ENCODE measurements around the gene CCDC177. TPM values are rescaled to one million over a fixed set of nuclear protein-coding genes. Genes with fewer than 3 reads are reported as not detected.

The CCDC177 gene
- polyA plus RNA-seq, 1 donor from 2014 or later: 3.2 TPM

GRCh38 chr14:69539631-69540410, 34.9 kb downstream of the CCDC177 start:
- Histone ChIP-seq H3K27me3 (ENCODE audit: insufficient read depth, low read depth, low read length) (no peaks in the 10 kb centered on the region), H4K20me1 (ENCODE audit: insufficient read depth) (no peaks in the 10 kb centered on the region), H3K4me2 (ENCODE audit: low read length) (no peak overlapping the region), H3K9me2 (ENCODE audit: insufficient read depth, low read length) (no peaks in the 10 kb centered on the region), H3K79me2 (replicated peaks; ENCODE audit: insufficient read depth, low read length) (no peaks in the 10 kb centered on the region), H3K9ac (ENCODE audit: low read length) (no peak overlapping the region), H3F3A (ENCODE audit: insufficient read depth, low read length, poor library complexity, severe bottlenecking) (no peaks in the 10 kb centered on the region), H3K9me3 (ENCODE audit: low read length) (no peaks in the 10 kb centered on the region), H2AFZ (ENCODE audit: low read depth, low read length) (no peak overlapping the region), H3K36me3 (ENCODE audit: insufficient read depth, low read length) (no peaks in the 10 kb centered on the region), H3K27ac (ENCODE audit: low read length) (no peak overlapping the region), H3K4me3 (ENCODE audit: low read length) (no peak overlapping the region)
- no peak for TF ChIP-seq EP300 (conservative IDR thresholded peaks at IDR 0.05; ENCODE audit: poor library complexity, severe bottlenecking)
- no peak for TF ChIP-seq CTCF (IDR thresholded peaks at IDR 0.05; ENCODE audit: poor library complexity, severe bottlenecking)
- no peak for TF ChIP-seq MXI1 (conservative IDR thresholded peaks at IDR 0.05; ENCODE audit: poor library complexity, severe bottlenecking)
- TF ChIP-seq TAF1 (IDR thresholded peaks at IDR 0.05; ENCODE audit: low read depth): no peak
- TF ChIP-seq, protein P1, sequence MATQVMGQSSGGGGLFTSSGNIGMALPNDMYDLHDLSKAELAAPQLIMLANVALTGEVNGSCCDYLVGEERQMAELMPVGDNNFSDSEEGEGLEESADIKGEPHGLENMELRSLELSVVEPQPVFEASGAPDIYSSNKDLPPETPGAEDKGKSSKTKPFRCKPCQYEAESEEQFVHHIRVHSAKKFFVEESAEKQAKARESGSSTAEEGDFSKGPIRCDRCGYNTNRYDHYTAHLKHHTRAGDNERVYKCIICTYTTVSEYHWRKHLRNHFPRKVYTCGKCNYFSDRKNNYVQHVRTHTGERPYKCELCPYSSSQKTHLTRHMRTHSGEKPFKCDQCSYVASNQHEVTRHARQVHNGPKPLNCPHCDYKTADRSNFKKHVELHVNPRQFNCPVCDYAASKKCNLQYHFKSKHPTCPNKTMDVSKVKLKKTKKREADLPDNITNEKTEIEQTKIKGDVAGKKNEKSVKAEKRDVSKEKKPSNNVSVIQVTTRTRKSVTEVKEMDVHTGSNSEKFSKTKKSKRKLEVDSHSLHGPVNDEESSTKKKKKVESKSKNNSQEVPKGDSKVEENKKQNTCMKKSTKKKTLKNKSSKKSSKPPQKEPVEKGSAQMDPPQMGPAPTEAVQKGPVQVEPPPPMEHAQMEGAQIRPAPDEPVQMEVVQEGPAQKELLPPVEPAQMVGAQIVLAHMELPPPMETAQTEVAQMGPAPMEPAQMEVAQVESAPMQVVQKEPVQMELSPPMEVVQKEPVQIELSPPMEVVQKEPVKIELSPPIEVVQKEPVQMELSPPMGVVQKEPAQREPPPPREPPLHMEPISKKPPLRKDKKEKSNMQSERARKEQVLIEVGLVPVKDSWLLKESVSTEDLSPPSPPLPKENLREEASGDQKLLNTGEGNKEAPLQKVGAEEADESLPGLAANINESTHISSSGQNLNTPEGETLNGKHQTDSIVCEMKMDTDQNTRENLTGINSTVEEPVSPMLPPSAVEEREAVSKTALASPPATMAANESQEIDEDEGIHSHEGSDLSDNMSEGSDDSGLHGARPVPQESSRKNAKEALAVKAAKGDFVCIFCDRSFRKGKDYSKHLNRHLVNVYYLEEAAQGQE (IDR thresholded peaks at IDR 0.05; ENCODE audit: borderline replicate concordance): no peak
- no peak for TF ChIP-seq POLR2AphosphoS5 (IDR thresholded peaks at IDR 0.05)
- no peak for TF ChIP-seq SMC3 (conservative IDR thresholded peaks at IDR 0.05; ENCODE audit: poor library complexity)
- TF ChIP-seq RAD21 (conservative IDR thresholded peaks at IDR 0.05): no peak
- no peak for TF ChIP-seq EZH2 (IDR thresholded peaks at IDR 0.05; ENCODE audit: borderline replicate concordance, insufficient read depth, low read length, poor library complexity, severe bottlenecking)

- no peak overlapping the region for H3K27ac ChIP-seq (ENCODE audit: low read length)
- H3F3A ChIP-seq (ENCODE audit: insufficient read depth, low read length, poor library complexity, severe bottlenecking): no peaks in the 10 kb centered on the region
- H3K27me3 ChIP-seq (ENCODE audit: insufficient read depth, low read depth, low read length): no peaks in the 10 kb centered on the region
- H3K79me2 ChIP-seq (replicated peaks; ENCODE audit: insufficient read depth, low read length): no peaks in the 10 kb centered on the region
- no peak overlapping the region for H3K4me3 ChIP-seq (ENCODE audit: low read length)
- H2AFZ ChIP-seq (ENCODE audit: low read depth, low read length): no peak overlapping the region
- H3K9me3 ChIP-seq (ENCODE audit: low read length): no peaks in the 10 kb centered on the region
- no peak overlapping the region for H3K4me2 ChIP-seq (ENCODE audit: low read length)
- no peak overlapping the region for H3K9ac ChIP-seq (ENCODE audit: low read length)
- no peaks in the 10 kb centered on the region for H4K20me1 ChIP-seq (ENCODE audit: insufficient read depth)
- no peak for TF ChIP-seq POLR2AphosphoS5 (IDR thresholded peaks at IDR 0.05)
- no peak for TF ChIP-seq TAF1 (IDR thresholded peaks at IDR 0.05; ENCODE audit: low read depth)
- H3K9me2 ChIP-seq (ENCODE audit: insufficient read depth, low read length): no peaks in the 10 kb centered on the region
- no peaks in the 10 kb centered on the region for H3K36me3 ChIP-seq (ENCODE audit: insufficient read depth, low read length)
These were observed 35.9 kb downstream of the CCDC177 start for GRCh38 chr14:69538766-69539165.
